ENCODE measurements around the gene HMCN1.
A peak's percentile ranks its signal among the peaks of the same experiment; 100 is the strongest.

The HMCN1 gene

GRCh38 chr1:186112280-186112679 lies 378.1 kb downstream of the HMCN1 start:
- DNase-seq: no peak
- Mint-ChIP-seq H3K9me3 (no peaks in the 10 kb centered on the region), H3K36me3 (ENCODE audit: low read depth) (no peaks in the 10 kb centered on the region), H3K27ac (no peak overlapping the region), H3K4me3 (no peak overlapping the region), H3K4me1 (no peaks in the 10 kb centered on the region), H3K27me3 (peaks cover 3% of the 10 kb centered on the region)
- no peak for ATAC-seq

- H3K27ac Mint-ChIP-seq: no peak overlapping the region
- no peaks in the 10 kb centered on the region for H3K27me3 Mint-ChIP-seq
- H3K9me3 Mint-ChIP-seq: no peaks in the 10 kb centered on the region
- H3K4me1 Mint-ChIP-seq: no peaks in the 10 kb centered on the region
- H3K36me3 Mint-ChIP-seq (ENCODE audit: low read depth): no peaks in the 10 kb centered on the region
- no peak overlapping the region for H3K4me3 Mint-ChIP-seq
- no peak for ATAC-seq
- no peak for DNase-seq
Observed at GRCh38 chr1:186113461-186113860, 379.3 kb downstream of the HMCN1 start.

- ATAC-seq (no peak), DNase-seq (no peak)
- H3K4me3 Mint-ChIP-seq: no peak overlapping the region
- no peaks in the 10 kb centered on the region for H3K9me3 Mint-ChIP-seq
- H3K4me1 Mint-ChIP-seq: no peaks in the 10 kb centered on the region
- H3K27me3 Mint-ChIP-seq: no peaks in the 10 kb centered on the region
- H3K36me3 Mint-ChIP-seq (ENCODE audit: low read depth): no peaks in the 10 kb centered on the region
- H3K27ac Mint-ChIP-seq: no peak overlapping the region
Observed at GRCh38 chr1:186118724-186119123, 384.5 kb downstream of the HMCN1 start.

GRCh38 chr1:186122837-186123236 lies 388.6 kb downstream of the HMCN1 start:
- H3K36me3 Mint-ChIP-seq (ENCODE audit: low read depth): no peaks in the 10 kb centered on the region
- no peaks in the 10 kb centered on the region for H3K9me3 Mint-ChIP-seq
- no peak overlapping the region for H3K27ac Mint-ChIP-seq
- no peak overlapping the region for H3K4me3 Mint-ChIP-seq
- ATAC-seq (no peak), DNase-seq (no peak)
- no peaks in the 10 kb centered on the region for H3K4me1 Mint-ChIP-seq
- H3K27me3 Mint-ChIP-seq: no peaks in the 10 kb centered on the region

- Mint-ChIP-seq H3K4me1 (no peaks in the 10 kb centered on the region), H3K4me3 (no peak overlapping the region), H3K36me3 (ENCODE audit: low read depth) (no peaks in the 10 kb centered on the region), H3K27me3 (peaks cover 3% of the 10 kb centered on the region), H3K9me3 (no peaks in the 10 kb centered on the region), H3K27ac (no peak overlapping the region)
- ATAC-seq (no peak), DNase-seq (no peak)
Observed at GRCh38 chr1:186125035-186125434, 390.8 kb downstream of the HMCN1 start.

- Mint-ChIP-seq H3K4me1 (no peaks in the 10 kb centered on the region), H3K4me3 (no peak overlapping the region), H3K9me3 (no peaks in the 10 kb centered on the region), H3K36me3 (ENCODE audit: low read depth) (no peaks in the 10 kb centered on the region), H3K27ac (no peak overlapping the region), H3K27me3 (peaks cover 3% of the 10 kb centered on the region)
- DNase-seq (no peak), ATAC-seq (no peak)
Observed at GRCh38 chr1:186125511-186125910, 391.3 kb downstream of the HMCN1 start.

- Mint-ChIP-seq H3K9me3 (no peaks in the 10 kb centered on the region), H3K4me3 (no peak overlapping the region), H3K36me3 (ENCODE audit: low read depth) (no peaks in the 10 kb centered on the region), H3K27ac (no peak overlapping the region), H3K27me3 (peaks cover 3% of the 10 kb centered on the region), H3K4me1 (no peaks in the 10 kb centered on the region)
- DNase-seq (no peak), ATAC-seq (no peak)
Observed at GRCh38 chr1:186129758-186130157, 395.6 kb downstream of the HMCN1 start.

GRCh38 chr1:186139115-186139514 lies 404.9 kb downstream of the HMCN1 start:
- Mint-ChIP-seq H3K4me3 (no peak overlapping the region), H3K27ac (no peak overlapping the region), H3K9me3 (no peaks in the 10 kb centered on the region), H3K27me3 (no peaks in the 10 kb centered on the region), H3K36me3 (ENCODE audit: low read depth) (no peaks in the 10 kb centered on the region), H3K4me1 (no peaks in the 10 kb centered on the region)
- no peak for DNase-seq
- no peak for ATAC-seq

- H3K4me1 Mint-ChIP-seq: no peaks in the 10 kb centered on the region
- H3K36me3 Mint-ChIP-seq (ENCODE audit: low read depth): no peaks in the 10 kb centered on the region
- no peak overlapping the region for H3K27ac Mint-ChIP-seq
- no peak overlapping the region for H3K4me3 Mint-ChIP-seq
- no peak for DNase-seq
- H3K27me3 Mint-ChIP-seq: no peaks in the 10 kb centered on the region
- no peak for ATAC-seq
- no peaks in the 10 kb centered on the region for H3K9me3 Mint-ChIP-seq
Observed at GRCh38 chr1:186139701-186140100, 405.5 kb downstream of the HMCN1 start.

GRCh38 chr1:186142159-186142558 lies 408.0 kb downstream of the HMCN1 start:
- Mint-ChIP-seq H3K4me3 (no peak overlapping the region), H3K9me3 (no peaks in the 10 kb centered on the region), H3K36me3 (ENCODE audit: low read depth) (no peaks in the 10 kb centered on the region), H3K27ac (no peak overlapping the region), H3K4me1 (no peaks in the 10 kb centered on the region), H3K27me3 (peaks cover 2% of the 10 kb centered on the region)
- DNase-seq (no peak), ATAC-seq (no peak)

- Mint-ChIP-seq H3K27ac (no peak overlapping the region), H3K36me3 (ENCODE audit: low read depth) (no peaks in the 10 kb centered on the region), H3K4me1 (no peaks in the 10 kb centered on the region), H3K4me3 (no peak overlapping the region), H3K27me3 (peaks cover 2% of the 10 kb centered on the region), H3K9me3 (no peaks in the 10 kb centered on the region)
- ATAC-seq (no peak), DNase-seq (no peak)
Observed at GRCh38 chr1:186142916-186143315, 408.7 kb downstream of the HMCN1 start.

GRCh38 chr1:186143481-186143880 lies 409.3 kb downstream of the HMCN1 start:
- Mint-ChIP-seq H3K4me1 (no peaks in the 10 kb centered on the region), H3K9me3 (no peaks in the 10 kb centered on the region), H3K27ac (no peak overlapping the region), H3K36me3 (ENCODE audit: low read depth) (no peaks in the 10 kb centered on the region), H3K27me3 (peaks cover 2% of the 10 kb centered on the region), H3K4me3 (no peak overlapping the region)
- no peak for ATAC-seq
- DNase-seq: no peak

GRCh38 chr1:186144505-186144904 lies 410.3 kb downstream of the HMCN1 start:
- no peaks in the 10 kb centered on the region for H3K36me3 Mint-ChIP-seq (ENCODE audit: low read depth)
- peaks cover 2% of the 10 kb centered on the region for H3K27me3 Mint-ChIP-seq
- no peak for DNase-seq
- H3K9me3 Mint-ChIP-seq: no peaks in the 10 kb centered on the region
- H3K27ac Mint-ChIP-seq: no peak overlapping the region
- ATAC-seq: no peak
- no peaks in the 10 kb centered on the region for H3K4me1 Mint-ChIP-seq
- no peak overlapping the region for H3K4me3 Mint-ChIP-seq

- no peak for DNase-seq
- Mint-ChIP-seq H3K4me3 (no peak overlapping the region), H3K9me3 (no peaks in the 10 kb centered on the region), H3K36me3 (ENCODE audit: low read depth) (no peaks in the 10 kb centered on the region), H3K4me1 (no peaks in the 10 kb centered on the region), H3K27ac (no peak overlapping the region), H3K27me3 (peaks cover 2% of the 10 kb centered on the region)
- ATAC-seq: peak; percentile 46
Observed at GRCh38 chr1:186146974-186147373, 412.8 kb downstream of the HMCN1 start.

- H3K36me3 Mint-ChIP-seq (ENCODE audit: low read depth): no peaks in the 10 kb centered on the region
- no peak overlapping the region for H3K27ac Mint-ChIP-seq
- H3K4me3 Mint-ChIP-seq: no peak overlapping the region
- peaks cover 6% of the 10 kb centered on the region for H3K27me3 Mint-ChIP-seq
- DNase-seq (no peak), ATAC-seq (no peak)
- no peaks in the 10 kb centered on the region for H3K4me1 Mint-ChIP-seq
- H3K9me3 Mint-ChIP-seq: no peaks in the 10 kb centered on the region
Observed at GRCh38 chr1:186149591-186149990, 415.4 kb downstream of the HMCN1 start.

- Mint-ChIP-seq H3K9me3 (no peaks in the 10 kb centered on the region), H3K27ac (no peak overlapping the region)
- no peak for ATAC-seq
Observed at GRCh38 chr1:186152227-186152619, 418.0 kb downstream of the HMCN1 start.

More at GRCh38 chr1:186152227-186152619, 418.0 kb downstream of the HMCN1 start:
- H3K4me3 Mint-ChIP-seq: no peak overlapping the region
- no peak for DNase-seq
- H3K4me1 Mint-ChIP-seq: no peaks in the 10 kb centered on the region
- no peaks in the 10 kb centered on the region for H3K36me3 Mint-ChIP-seq (ENCODE audit: low read depth)
- peaks cover 4% of the 10 kb centered on the region for H3K27me3 Mint-ChIP-seq
